Smooth muscle cell (in vitro differentiated cells): ENCODE measurements around the gene LRRC41. TPM values are rescaled to one million over a fixed set of nuclear protein-coding genes. Genes with fewer than 3 reads are reported as not detected.
"Not testable (repeated sequence)": the region's sequence is repeated elsewhere in the genome, so short reads cannot be mapped to it uniquely, and the experiment has no call there.

ENCODE experiments used
- DNase-seq: peaks from one replicate; lab custom pipeline; 2025; ENCODE audit not compliant: unreplicated experiment; lab: John Stamatoyannopoulos, UW
- H2AFZ ChIP-seq: fragments of 200-600 bp; sonication (generic); 2 replicates; pipeline ENCODE4 v1.6.0; 2016; ENCODE audit warnings: antibody characterized with exemption, low read depth, mild to moderate bottlenecking
- H3F3A ChIP-seq: fragments of 200-600 bp; sonication (generic); 2 replicates; pipeline ENCODE4 v1.6.0; 2017; ENCODE audit warnings: antibody characterized with exemption, low read depth
- H3K27ac ChIP-seq: fragments of 200-600 bp; sonication (generic); 2 replicates; pipeline ENCODE4 v1.5.1; 2016; ENCODE audit warnings: low read depth, mild to moderate bottlenecking
- H3K27me3 ChIP-seq: fragments of 200-600 bp; sonication (generic); 2 replicates; pipeline ENCODE4 v1.6.1; 2016; ENCODE audit warnings: low read depth, mild to moderate bottlenecking
- H3K36me3 ChIP-seq: fragments of 200-600 bp; sonication (generic); 2 replicates; pipeline ENCODE4 v1.5.1; 2016; ENCODE audit warnings: low read depth
- H3K4me1 ChIP-seq: fragments of 200-600 bp; sonication (generic); 2 replicates; pipeline ENCODE4 v1.5.1; 2016; ENCODE audit warnings: low read depth
- H3K4me2 ChIP-seq: fragments of 200-600 bp; sonication (generic); 2 replicates; pipeline ENCODE4 v1.6.0; 2016; ENCODE audit warnings: mild to moderate bottlenecking
- H3K4me3 ChIP-seq: fragments of 200-600 bp; sonication (generic); 2 replicates; pipeline ENCODE4 v1.5.1; 2016; ENCODE audit warnings: mild to moderate bottlenecking
- H3K79me2 ChIP-seq: fragments of 200-600 bp; sonication (generic); 2 replicates; pipeline ENCODE4 v1.6.0; 2016; ENCODE audit warnings: low read depth, mild to moderate bottlenecking
- H3K9ac ChIP-seq: fragments of 200-600 bp; sonication (generic); 2 replicates; pipeline ENCODE4 v1.6.0; 2016; ENCODE audit warnings: low read depth
- H3K9me3 ChIP-seq: fragments of 200-600 bp; sonication (generic); replicated peaks from 2 replicates; pipeline ENCODE4 v1.5.1; 2016; ENCODE audit warnings: low read depth
- H4K20me1 ChIP-seq: fragments of 200-600 bp; sonication (generic); 2 replicates; pipeline ENCODE4 v1.6.0; 2016; ENCODE audit warnings: low read depth
- CTCF ChIP-seq: fragments of 200-600 bp; sonication (generic); IDR thresholded peaks from 2 replicates; pipeline ENCODE4 v1.5.1; 2017; ENCODE audit warnings: borderline replicate concordance, mild to moderate bottlenecking, antibody characterized with exemption; ENCODE audit not compliant: insufficient read depth, poor library complexity, severe bottlenecking
- WGBS: methylation state at CpG from one replicate; pipeline ENCODE4 v1.1.7; 2016; ENCODE audit warnings: low lambda C conversion rate; 5-methylcytosine and 5-hydroxymethylcytosine counted together
- polyA plus RNA-seq: library from polyadenylated mRNA; unstranded; fragments of >200 nt; fragmentation: Nextera tagmentation; extraction: Ambion mirVana; gene quantifications from 2 replicates; pipeline ENCODE4 v1.2.1, GENCODE V29; 2016
- total RNA-seq: library from RNA; depleted of rRNA; stranded (reverse); fragments of >200 nt; gene quantifications from 2 replicates; pipeline ENCODE4 v1.2.3, GENCODE V29; 2014

LRRC41 gene
- total and polyA plus RNA-seq, 2 experiments from 2014 or later, result 105 to 118 TPM

GRCh38 chr1:46342084-46342656, 38.8 kb upstream of the LRRC41 start:
- no peaks in the 10 kb centered on the region for H3K79me2 ChIP-seq
- H3K4me1 ChIP-seq, result peaks cover 11% of the 10 kb centered on the region
- TF ChIP-seq CTCF, result peak; percentile 30
- H3K36me3 ChIP-seq, result peaks cover 6% of the 10 kb centered on the region
- H4K20me1 ChIP-seq, result no peaks in the 10 kb centered on the region
- no peaks in the 10 kb centered on the region for H3K27me3 ChIP-seq
- no peak for DNase-seq
- H3K9ac ChIP-seq, result no peak overlapping the region
- H3K4me3 ChIP-seq, result peak overlapping the region; percentile 69
- 96% methylated on average over 6 of the region's 6 CpGs for WGBS
- no peaks in the 10 kb centered on the region for H3K9me3 ChIP-seq
- peaks cover 4% of the 10 kb centered on the region for H3F3A ChIP-seq
- H3K27ac ChIP-seq, result peak overlapping the region; percentile 89
- no peak overlapping the region for H2AFZ ChIP-seq
- H3K4me2 ChIP-seq, result no peak overlapping the region

DNA sequence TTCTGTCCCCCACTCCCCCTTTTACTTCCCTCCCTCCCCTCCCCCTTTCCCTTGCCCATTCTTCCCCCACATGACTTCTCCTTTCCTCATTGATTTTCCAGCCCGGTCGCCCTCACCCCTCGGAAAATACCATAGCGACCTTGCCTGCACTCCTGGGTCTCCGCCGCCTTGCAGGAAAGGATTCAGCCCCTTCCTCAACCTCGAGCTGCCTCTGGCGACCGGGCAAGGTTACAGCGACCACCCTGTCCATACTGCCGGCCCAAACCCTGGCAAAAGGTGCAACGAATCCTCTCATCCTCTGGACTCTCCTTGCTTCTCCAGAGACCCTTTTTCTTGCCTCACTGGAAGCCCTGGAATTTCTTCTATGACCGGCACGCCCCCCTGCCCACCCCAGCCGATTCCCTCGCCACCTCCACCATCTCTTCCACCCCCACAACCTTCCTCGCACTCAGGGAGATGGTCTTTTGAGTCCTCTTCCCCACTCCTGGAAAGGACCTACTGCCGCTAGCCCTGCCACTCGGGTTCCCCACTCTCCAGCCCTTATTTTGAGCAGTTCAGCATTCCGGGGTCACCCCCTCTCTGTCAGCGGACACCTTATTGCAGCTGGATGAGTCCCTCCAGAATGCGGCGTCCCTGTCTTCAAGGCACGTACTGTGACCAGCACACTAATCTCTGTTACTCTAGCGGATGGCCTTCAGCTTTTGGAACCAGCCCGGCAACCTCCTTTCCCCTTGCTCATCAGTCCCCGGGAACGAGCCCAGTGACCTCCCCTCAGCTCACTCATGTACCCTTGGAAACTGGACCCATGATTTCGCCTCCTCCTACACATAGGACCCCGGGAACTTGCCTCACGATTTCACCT, 38.0 kb upstream of the LRRC41 start:
- Histone ChIP-seq H3K36me3 (peaks cover 6% of the 10 kb centered on the region), H3K79me2 (no peaks in the 10 kb centered on the region), H3K4me2 (peak overlapping the region; percentile 91), H3K4me3 (peak overlapping the region; percentile 69), H3K9me3 (no peaks in the 10 kb centered on the region), H3K4me1 (peaks cover 11% of the 10 kb centered on the region), H4K20me1 (no peaks in the 10 kb centered on the region), H3K27me3 (no peaks in the 10 kb centered on the region), H3K27ac (peak overlapping the region; percentile 89), H3K9ac (peak overlapping the region; percentile 89), H3F3A (peaks cover 4% of the 10 kb centered on the region), H2AFZ (peak overlapping the region; percentile 82)
- 55% methylated on average over 30 of the region's 31 CpGs for WGBS
- TF ChIP-seq CTCF, result no peak
- DNase-seq, result no peak

DNA sequence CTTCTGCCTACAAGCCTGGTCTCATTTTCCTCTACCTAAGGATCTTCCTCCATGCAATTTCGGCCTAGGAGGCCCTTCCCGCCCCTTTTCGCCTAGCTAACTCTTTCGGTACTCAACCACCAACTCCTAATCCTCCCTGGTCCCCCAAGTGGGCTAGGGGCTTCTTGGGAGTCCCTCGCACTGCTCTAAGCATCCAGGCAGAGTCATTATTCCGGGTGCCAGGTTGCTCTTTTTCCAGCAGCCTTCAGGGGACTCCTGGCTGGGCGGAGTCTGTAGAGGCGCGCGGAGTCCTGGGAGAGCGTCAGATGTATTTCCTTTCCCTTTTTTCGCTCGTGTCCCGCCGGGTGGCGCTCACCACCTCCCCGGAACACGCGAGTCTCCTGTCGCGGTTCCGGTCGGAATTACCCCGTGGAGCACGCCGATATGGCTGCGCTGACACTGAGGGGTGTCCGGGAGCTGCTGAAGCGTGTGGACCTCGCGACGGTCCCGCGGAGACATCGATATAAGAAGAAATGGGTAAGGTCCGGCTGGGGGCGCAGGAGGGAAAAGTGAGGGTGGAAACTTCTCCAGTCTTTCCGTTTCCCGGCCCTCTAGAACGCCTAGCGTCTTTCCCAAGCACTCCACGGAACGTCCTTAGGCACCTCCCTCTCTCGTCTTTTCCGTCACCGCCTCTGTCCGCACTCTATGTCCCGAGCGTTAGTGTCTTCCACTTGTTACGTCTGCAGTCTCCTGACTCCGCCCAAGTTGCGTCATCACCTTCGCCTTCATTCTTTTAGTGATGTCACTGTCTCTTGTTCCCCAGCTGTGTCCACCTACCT, 37.2 kb upstream of the LRRC41 start, which contains the start of gene NSUN4:
TSS of gene NSUN4 (plus strand) at position 404 of the 818 bp plus-strand sequence. CDS start at position 424, 20 bp downstream.
- Histone ChIP-seq H3K4me3 (peak within 1 kb of the TSS; percentile 69), H4K20me1 (no peaks in the 10 kb centered on the region), H3K4me1 (peaks cover 11% of the 10 kb centered on the region), H3K9me3 (no peaks in the 10 kb centered on the region), H3F3A (peaks cover 4% of the 10 kb centered on the region), H3K36me3 (peaks cover 6% of the 10 kb centered on the region), H3K79me2 (no peaks in the 10 kb centered on the region), H3K27ac (peak within 1 kb of the TSS; percentile 89), H3K4me2 (peak within 1 kb of the TSS; percentile 91), H3K9ac (peak within 1 kb of the TSS; percentile 89), H2AFZ (peak within 1 kb of the TSS; percentile 82), H3K27me3 (no peaks in the 10 kb centered on the region)
- WGBS, result under 1% methylated on average over 53 of the region's 53 CpGs
- TF ChIP-seq CTCF, result peak; percentile 44
- peak; percentile 90 for DNase-seq

GRCh38 chr1:46337409-46337808, 34.0 kb upstream of the LRRC41 start:
- H3F3A ChIP-seq, H3K9me3 ChIP-seq, H3K27ac ChIP-seq, H4K20me1 ChIP-seq, DNase-seq, H3K79me2 ChIP-seq, H2AFZ ChIP-seq, H3K9ac ChIP-seq, H3K27me3 ChIP-seq, H3K4me3 ChIP-seq, H3K36me3 ChIP-seq, H3K4me2 ChIP-seq: not testable (repeated sequence)
- 95% methylated on average over 14 of the region's 14 CpGs for WGBS
- H3K4me1 ChIP-seq, result peaks cover 11% of the 10 kb centered on the region
